Spleen (tissue), 11 donors: ENCODE data around the gene HOXC11. TPM values are rescaled to one million over a fixed set of nuclear protein-coding genes. Genes with fewer than 3 reads are reported as not detected.

ENCODE experiments used
- DNase-seq: peaks from one replicate; pipeline ENCODE4 v3.0.0-alpha.2; 2020
- H3K27ac ChIP-seq, 8 donors: fragments of 200-600 bp; sonication (generic) in 7 of 8; 1 replicate in 4 of 8; 2 replicates in 4 of 8; pipeline versions ENCODE4 v1.5.0 to v1.8.0; 2016 to 2021; ENCODE audit warnings: inconsistent platforms in 4 of 8, mild to moderate bottlenecking in 4 of 8, moderate library complexity in 1 of 8
- H3K27me3 ChIP-seq, 7 donors: fragments of 200-600 bp; sonication (generic) in 6 of 7; replicated peaks in 1 of 7; 1 replicate in 4 of 7; 2 replicates in 3 of 7; pipeline versions ENCODE4 v1.5.0 to v1.8.0; 2016 to 2021; ENCODE audit warnings: inconsistent platforms in 3 of 7, mild to moderate bottlenecking in 1 of 7
- H3K36me3 ChIP-seq, 6 donors: fragments of 200-600 bp; sonication (generic) in 5 of 6; 1 replicate in 4 of 6; 2 replicates in 2 of 6; pipeline versions ENCODE4 v1.5.0 to v1.8.0; 2016 to 2021; ENCODE audit warnings: inconsistent platforms in 2 of 6
- H3K4me1 ChIP-seq, 6 donors: fragments of 200-600 bp; sonication (generic) in 5 of 6; 1 replicate in 3 of 6; 2 replicates in 3 of 6; pipeline versions ENCODE4 v1.5.0 to v1.8.0; 2016 to 2021; ENCODE audit warnings: inconsistent platforms in 3 of 6
- H3K4me3 ChIP-seq, 8 donors: fragments of 200-600 bp; sonication (generic) in 7 of 8; 1 replicate in 4 of 8; 2 replicates in 4 of 8; pipeline versions ENCODE4 v1.5.0 to v1.8.0; 2016 to 2021; ENCODE audit warnings: inconsistent platforms in 4 of 8, mild to moderate bottlenecking in 4 of 8, moderate library complexity in 2 of 8
- H3K9me3 ChIP-seq, 8 donors: fragments of 200-600 bp; sonication (generic) in 7 of 8; 1 replicate in 4 of 8; 2 replicates in 4 of 8; pipeline versions ENCODE4 v1.5.0 to v1.8.0; 2016 to 2021; ENCODE audit warnings: inconsistent platforms in 4 of 8
- CTCF ChIP-seq, 11 experiments: fragments of 200-600 bp in 7 of 11; fragments of 450-650 bp in 4 of 11; sonication (generic) in 4 of 11; IDR thresholded peaks in 8 of 11; conservative IDR thresholded peaks in 3 of 11; 1 replicate in 7 of 11; 2 replicates in 4 of 11; pipeline versions ENCODE4 v1.4.0 to v1.8.0; 2016 to 2021; ENCODE audit warnings: antibody characterized with exemption in 11 of 11, inconsistent platforms in 4 of 11, mild to moderate bottlenecking in 1 of 11
- POLR2A ChIP-seq, 3 donors: fragments of 450-650 bp; IDR thresholded peaks; one replicate each; pipeline ENCODE4 v1.5.1; 2017; ENCODE audit warnings: antibody characterized with exemption in 3 of 3, mild to moderate bottlenecking in 1 of 3
- POLR2AphosphoS5 ChIP-seq, 3 donors: sonication (generic); formaldehyde crosslinking; IDR thresholded peaks; one replicate each; pipeline ENCODE4 v1.5.1; 2017; ENCODE audit warnings: antibody characterized with exemption in 3 of 3
- WGBS, 5 donors: extraction: QIAGEN DNeasy Blood & Tissue Kit in 3 of 5; methylation state at CpG; one replicate each; pipeline versions ENCODE4 v1.1.5 to v1.1.7; 2013 to 2018; 5-methylcytosine and 5-hydroxymethylcytosine counted together
- intact Hi-C: fragments of 100-400 bp; cut with DNase I; formaldehyde crosslinking; loops from one replicate; pipeline ENCODE4 v1.15.0; 2023; ENCODE audit warnings: low total_unique reads
- polyA plus RNA-seq, 3 donors: library from polyadenylated mRNA; stranded (reverse); fragments of 200-250 nt; gene quantifications; one replicate each; pipeline ENCODE4 v1.2.1, GENCODE V29; 2013
- total RNA-seq, 7 donors: library from RNA; depleted of rRNA in 3 of 7; stranded (reverse); fragments of >200 nt in 3 of 7; fragmentation: NEBNext Ultra II Directional in 4 of 7; extraction: Animal tissue kit (Norgen Biotek cat#: 25700) in 4 of 7; gene quantifications; one replicate each; pipeline versions ENCODE4 v1.1.0 to v1.2.1, GENCODE V29; 2016 to 2021
- donor health status: healthy with polysubstance abuse.
- donor health status: DM: no; HTN: no; CAD: no; lungs with moderate emphysema.
- donor health status: DM: no; HTN: no; CAD: no.
- donor health status: Bipolar disorder and iron deficiency.
- donor health status: healthy.
- donor health status: DM: no; HTN: no; CAD: no.
- donor health status: DM: yes; HTN: yes; CAD: no.

The HOXC11 gene
- total and polyA plus RNA-seq, 10 donors: not detected

GRCh38 chr12:54016051-54016450, 43.1 kb downstream of the HOXC11 start:
- Histone ChIP-seq H3K4me3 (peak overlapping the region in 1 of 8 donors; percentile 71), H3K27ac (no peak overlapping the region), H3K36me3 (no peaks in the 10 kb centered on the region), H3K4me1 (peaks cover 7 to 57% (median 40%) of the 10 kb centered on the region in 6 donors), H3K9me3 (no peaks in the 10 kb centered on the region), H3K27me3 (peaks cover 9 to 100% (median 95%) of the 10 kb centered on the region in 7 donors)
- TF ChIP-seq POLR2A (IDR thresholded peaks at IDR 0.05) (no peak), CTCF (IDR thresholded peaks at IDR 0.05 in 8 of 11, conservative IDR thresholded peaks at IDR 0.05 in 3 of 11) (no peak), POLR2AphosphoS5 (IDR thresholded peaks at IDR 0.05) (no peak)
- no peak for DNase-seq
- intact Hi-C loops: no loop called here
- 10 to 28% (median 20%) methylated on average over 3 of the region's 3 CpGs for WGBS, 5 donors

GRCh38 chr12:54016478-54016964, 43.6 kb downstream of the HOXC11 start:
- peaks cover 7 to 53% (median 39%) of the 10 kb centered on the region in 6 donors for H3K4me1 ChIP-seq
- H3K27ac ChIP-seq: no peak overlapping the region
- DNase-seq: no peak
- H3K9me3 ChIP-seq: no peaks in the 10 kb centered on the region
- TF ChIP-seq POLR2A (IDR thresholded peaks at IDR 0.05) (no peak), POLR2AphosphoS5 (IDR thresholded peaks at IDR 0.05) (no peak), CTCF (IDR thresholded peaks at IDR 0.05 in 8 of 11, conservative IDR thresholded peaks at IDR 0.05 in 3 of 11) (no peak)
- no peaks in the 10 kb centered on the region for H3K36me3 ChIP-seq
- H3K27me3 ChIP-seq: peaks cover 9 to 100% (median 95%) of the 10 kb centered on the region in 7 donors
- WGBS, 5 donors: 3 to 9% (median 7%) methylated on average over 24 to 25 of the region's 25 CpGs
- peak overlapping the region in 1 of 8 donors; percentile 71 for H3K4me3 ChIP-seq
- intact Hi-C loops: no loop called here

- H3K4me3 ChIP-seq: peak overlapping the region; percentile 20 to 71 (median 32)
- H3K36me3 ChIP-seq: no peaks in the 10 kb centered on the region
- peaks cover 9 to 100% (median 89%) of the 10 kb centered on the region in 7 donors for H3K27me3 ChIP-seq
- H3K27ac ChIP-seq: peak overlapping the region in 3 of 8 donors; percentile 33 to 58 (median 44)
- TF ChIP-seq POLR2A (IDR thresholded peaks at IDR 0.05): no peak
- no peak for TF ChIP-seq CTCF (IDR thresholded peaks at IDR 0.05 in 8 of 11, conservative IDR thresholded peaks at IDR 0.05 in 3 of 11)
- TF ChIP-seq POLR2AphosphoS5 (IDR thresholded peaks at IDR 0.05): no peak
- intact Hi-C loops: no loop called here
- H3K4me1 ChIP-seq: peaks cover 7 to 52% (median 39%) of the 10 kb centered on the region in 6 donors
- no peaks in the 10 kb centered on the region for H3K9me3 ChIP-seq
- 3 to 4% (median 4%) methylated on average over 24 of the region's 24 CpGs for WGBS, 5 donors
- no peak for DNase-seq
Observed at GRCh38 chr12:54017027-54017788, 44.3 kb downstream of the HOXC11 start.

GRCh38 chr12:54017878-54018467, 45.0 kb downstream of the HOXC11 start:
- Histone ChIP-seq H3K27ac (peak overlapping the region in 4 of 8 donors; percentile 10 to 58 (median 38)), H3K4me3 (peak overlapping the region; percentile 20 to 71 (median 32))
- intact Hi-C loops: no loop called here

More at GRCh38 chr12:54017878-54018467, 45.0 kb downstream of the HOXC11 start:
- Histone ChIP-seq H3K27me3 (peaks cover 8 to 100% (median 84%) of the 10 kb centered on the region in 7 donors), H3K4me1 (peaks cover 7 to 52% (median 39%) of the 10 kb centered on the region in 6 donors), H3K36me3 (no peaks in the 10 kb centered on the region), H3K9me3 (no peaks in the 10 kb centered on the region)
- 1 to 4% (median 3%) methylated on average over 21 to 34 of the region's 34 CpGs for WGBS, 5 donors
- peak; percentile 93 for DNase-seq
- TF ChIP-seq POLR2AphosphoS5 (IDR thresholded peaks at IDR 0.05): peak; percentile 40 to 78 (median 74)
- TF ChIP-seq POLR2A (IDR thresholded peaks at IDR 0.05): no peak
